AG08396 (cell line): ENCODE results near the gene BOD1.

Experiments used
- DNase-seq: peaks from one replicate; pipeline ENCODE4 v3.0.0; 2012; ENCODE audit warnings: low spot score, mixed read lengths

BOD1 gene

GRCh38 chr5:173575985-173576384 lies 40.5 kb downstream of the BOD1 start:
- DNase-seq = no peak

- DNase-seq = no peak
Measured at GRCh38 chr5:173574983-173575382, 41.5 kb downstream of the BOD1 start.

- DNase-seq = peak; percentile 88
Measured at GRCh38 chr5:173573126-173573960, 43.1 kb downstream of the BOD1 start.

- no peak for DNase-seq
Measured at GRCh38 chr5:173572431-173573125, 43.9 kb downstream of the BOD1 start.

GRCh38 chr5:173570321-173571090 lies 45.9 kb downstream of the BOD1 start:
- DNase-seq = no peak

GRCh38 chr5:173568703-173569102 lies 47.7 kb downstream of the BOD1 start:
- no peak for DNase-seq

- no peak for DNase-seq
Measured at GRCh38 chr5:173568128-173568527, 48.3 kb downstream of the BOD1 start.

- DNase-seq = no peak
Measured at GRCh38 chr5:173567548-173567947, 48.9 kb downstream of the BOD1 start.

- no peak for DNase-seq
Measured at GRCh38 chr5:173565491-173566072, 50.9 kb downstream of the BOD1 start.

- no peak for DNase-seq
Measured at GRCh38 chr5:173564106-173564505, 52.3 kb downstream of the BOD1 start.

- no peak for DNase-seq
Measured at GRCh38 chr5:173563246-173563645, 53.2 kb downstream of the BOD1 start.

- no peak for DNase-seq
Measured at GRCh38 chr5:173562451-173562850, 54.0 kb downstream of the BOD1 start.
